H1 (cell line): ENCODE measurements around the gene LPP. TPM values are rescaled to one million over a fixed set of nuclear protein-coding genes. Genes with fewer than 3 reads are reported as not detected.

Experiments
- CTCF ChIA-PET: fragments of 300-600 bp; sonication (Branson Sonifier 250); formaldehyde crosslinking; loops from one replicate; lab custom pipeline; 2021; ENCODE audit not compliant: partially characterized antibody; lab: Charles Lee
- POLR2A ChIA-PET: fragments of 300-600 bp; sonication (Branson Sonifier 250); formaldehyde crosslinking; loops from one replicate; lab custom pipeline; 2021; ENCODE audit warnings: inconsistent platforms; ENCODE audit not compliant: partially characterized antibody; lab: Charles Lee
- DNase-seq, 2 experiments: peaks; one replicate each; pipeline versions ENCODE4 v3.0.0 to v3.0.0-alpha.2; 2010 to 2022; ENCODE audit warnings: low spot score in 2 of 2, low read depth in 1 of 2, mixed read lengths in 1 of 2
- FAIRE-seq: peaks from 2 replicates; lab custom pipeline; 2011; peaks lifted over from hg19 to GRCh38; lab: Jason Lieb, UNC
- H2AFZ ChIP-seq: 2 replicates; pipeline ENCODE4 v1.8.1; 2012; ENCODE audit warnings: low read length, inconsistent platforms
- H2AK5ac ChIP-seq: 2 replicates; pipeline ENCODE4 v1.6.1; 2013; ENCODE audit warnings: low read depth, low read length
- H2BK120ac ChIP-seq: replicated peaks from 2 replicates; pipeline ENCODE3; 2013; ENCODE audit warnings: low read depth, low read length, inconsistent platforms
- H2BK12ac ChIP-seq: 2 replicates; pipeline ENCODE4 v1.6.1; 2013; ENCODE audit warnings: low read depth, low read length
- H2BK15ac ChIP-seq: 2 replicates; pipeline ENCODE4 v1.6.1; 2013; ENCODE audit warnings: low read length
- H2BK20ac ChIP-seq: 2 replicates; pipeline ENCODE4 v1.6.1; 2013; ENCODE audit warnings: low read length
- H2BK5ac ChIP-seq: 2 replicates; pipeline ENCODE4 v1.6.1; 2013; ENCODE audit warnings: low read depth, low read length
- H3K14ac ChIP-seq: 2 replicates; pipeline ENCODE4 v1.6.1; 2013; ENCODE audit warnings: inconsistent platforms; ENCODE audit not compliant: insufficient read length
- H3K18ac ChIP-seq: 2 replicates; pipeline ENCODE4 v1.6.1; 2013; ENCODE audit warnings: low read length; ENCODE audit errors: extremely low read depth
- H3K23ac ChIP-seq: 2 replicates; pipeline ENCODE4 v1.6.1; 2013; ENCODE audit warnings: inconsistent platforms; ENCODE audit not compliant: insufficient read length
- H3K23me2 ChIP-seq: 2 replicates; pipeline ENCODE4 v1.6.1; 2013; ENCODE audit warnings: low read depth, low read length
- H3K27ac ChIP-seq: 2 replicates; pipeline ENCODE4 v1.6.1; 2011; ENCODE audit warnings: low read depth, low read length, inconsistent platforms
- H3K27me3 ChIP-seq, 4 experiments: replicated peaks in 1 of 4; 1 replicate in 1 of 4; 2 replicates in 3 of 4; pipeline versions ENCODE4 v1.6.1 to v1.8.1; 2011 to 2013; ENCODE audit warnings: low read length in 3 of 4, mild to moderate bottlenecking in 3 of 4, inconsistent platforms in 2 of 4, mixed read lengths in 2 of 4, moderate library complexity in 1 of 4; ENCODE audit not compliant: control insufficient read depth in 3 of 4, insufficient read depth in 3 of 4; ENCODE audit errors: extremely low read depth in 1 of 4
- H3K36me3 ChIP-seq, 4 experiments: 2 replicates each; pipeline versions ENCODE4 v1.6.1 to v1.8.1; 2011 to 2013; ENCODE audit warnings: mild to moderate bottlenecking in 4 of 4, low read length in 3 of 4, moderate library complexity in 2 of 4, control low read depth in 1 of 4, inconsistent platforms in 1 of 4; ENCODE audit not compliant: insufficient read depth in 4 of 4, control insufficient read depth in 2 of 4
- H3K4ac ChIP-seq: replicated peaks from 2 replicates; pipeline ENCODE3; 2013; ENCODE audit warnings: low read length, low read depth, mixed read lengths, inconsistent platforms; ENCODE audit not compliant: insufficient read length
- H3K4me1 ChIP-seq, 4 experiments: replicated peaks in 1 of 4; 1 replicate in 1 of 4; 2 replicates in 3 of 4; pipeline versions ENCODE4 v1.6.1 to v1.8.1; 2011 to 2013; ENCODE audit warnings: low read length in 3 of 4, inconsistent platforms in 2 of 4, mixed read lengths in 1 of 4; ENCODE audit not compliant: insufficient read depth in 4 of 4, control insufficient read depth in 3 of 4
- H3K4me2 ChIP-seq, 2 experiments: 2 replicates each; pipeline versions ENCODE4 v1.6.1 to v1.8.1; 2011 to 2013; ENCODE audit warnings: low read depth in 2 of 2, low read length in 2 of 2, control low read depth in 1 of 2, inconsistent platforms in 1 of 2, mild to moderate bottlenecking in 1 of 2; ENCODE audit not compliant: insufficient read depth in 1 of 2
- H3K4me3 ChIP-seq, 4 experiments: fragments of 200-600, 300-600 bp in 1 of 4; sonication (generic), shearing (Covaris generic), sonication (Bioruptor Twin) in 1 of 4; 2 replicates each; pipeline versions ENCODE4 v1.5.1 to v1.8.1; 2011 to 2016; ENCODE audit warnings: low read length in 4 of 4, low read depth in 3 of 4, control low read depth in 2 of 4, inconsistent platforms in 2 of 4, mild to moderate bottlenecking in 2 of 4, mixed read lengths in 1 of 4, moderate library complexity in 1 of 4; ENCODE audit not compliant: insufficient read depth in 2 of 4; ENCODE audit errors: extremely low read depth in 1 of 4
- H3K56ac ChIP-seq: replicated peaks from 2 replicates; pipeline ENCODE3; 2013; ENCODE audit warnings: low read depth, mild to moderate bottlenecking, mixed read lengths, low read length, inconsistent platforms; ENCODE audit not compliant: insufficient read length
- H3K79me1 ChIP-seq: 2 replicates; pipeline ENCODE4 v1.6.1; 2013; ENCODE audit warnings: low read depth, low read length, control low read depth
- H3K79me2 ChIP-seq, 2 experiments: 2 replicates each; pipeline versions ENCODE4 v1.6.1 to v1.8.1; 2012 to 2013; ENCODE audit warnings: low read length in 2 of 2, mild to moderate bottlenecking in 2 of 2, inconsistent platforms in 1 of 2; ENCODE audit not compliant: insufficient read depth in 2 of 2, control insufficient read depth in 1 of 2
- H3K9ac ChIP-seq, 4 experiments: replicated peaks in 1 of 4; 1 replicate in 1 of 4; 2 replicates in 3 of 4; pipeline versions ENCODE4 v1.6.1 to v1.8.1; 2011 to 2013; ENCODE audit warnings: low read depth in 3 of 4, low read length in 3 of 4, control low read depth in 2 of 4, mild to moderate bottlenecking in 2 of 4, moderate library complexity in 2 of 4, inconsistent platforms in 1 of 4; ENCODE audit errors: extremely low read depth in 1 of 4
- H3K9me3 ChIP-seq, 2 experiments: 2 replicates each; pipeline versions ENCODE4 v1.6.1 to v1.8.1; 2012 to 2013; ENCODE audit warnings: mild to moderate bottlenecking in 2 of 2, moderate library complexity in 2 of 2, control low read depth in 1 of 2, inconsistent platforms in 1 of 2, low read depth in 1 of 2, low read length in 1 of 2, mixed read lengths in 1 of 2; ENCODE audit not compliant: insufficient read depth in 2 of 2
- H4K20me1 ChIP-seq, 2 experiments: replicated peaks in 1 of 2; 2 replicates each; pipeline versions ENCODE3 to v1.8.1; 2011 to 2013; ENCODE audit warnings: inconsistent platforms in 2 of 2, low read length in 2 of 2, mild to moderate bottlenecking in 1 of 2; ENCODE audit not compliant: insufficient read depth in 2 of 2, control insufficient read depth in 1 of 2
- H4K5ac ChIP-seq: 2 replicates; pipeline ENCODE4 v1.6.1; 2013; ENCODE audit warnings: low read length, low read depth, mixed read lengths, inconsistent platforms; ENCODE audit not compliant: insufficient read length
- H4K8ac ChIP-seq: 2 replicates; pipeline ENCODE4 v1.8.0; 2013; ENCODE audit warnings: mild to moderate bottlenecking, moderate library complexity, low read length, inconsistent platforms; ENCODE audit not compliant: insufficient read depth; ENCODE audit errors: extremely low read depth
- H4K91ac ChIP-seq: replicated peaks from 2 replicates; pipeline ENCODE3; 2013; ENCODE audit warnings: low read length, mixed read lengths, inconsistent platforms; ENCODE audit not compliant: insufficient read length
- CREB1 ChIP-seq: IDR thresholded peaks from 2 replicates; pipeline ENCODE4 v1.6.1; 2012; ENCODE audit warnings: inconsistent platforms
- POLR2AphosphoS5 ChIP-seq: IDR thresholded peaks from 2 replicates; pipeline ENCODE4 v1.6.1; 2011; ENCODE audit warnings: low read depth, low read length
- SRF ChIP-seq: IDR thresholded peaks from 2 replicates; pipeline ENCODE4 v1.6.1; 2011; ENCODE audit warnings: mild to moderate bottlenecking, low read depth, low read length, moderate library complexity
- SUZ12 ChIP-seq: fragments of 200-600 bp; sonication (generic); IDR thresholded peaks from 2 replicates; pipeline ENCODE4 v1.6.1; 2012; ENCODE audit warnings: mild to moderate bottlenecking, inconsistent platforms, low read length, moderate library complexity, mixed read lengths
- WGBS, 2 experiments: shearing (Covaris generic) in 1 of 2; methylation state at CpG; one replicate each; pipeline versions ENCODE4 v1.1.6 to v1.1.7; 2013 to 2015; ENCODE audit warnings: low lambda C conversion rate in 2 of 2, mixed read lengths in 2 of 2, inconsistent platforms in 1 of 2, low coverage in 1 of 2, missing lambda C conversion rate in 1 of 2; ENCODE audit not compliant: insufficient replicate concordance in 2 of 2, insufficient coverage in 1 of 2, insufficient read length in 1 of 2; ENCODE audit errors: extremely low coverage in 1 of 2, missing lambda C conversion rate in 1 of 2; 5-methylcytosine and 5-hydroxymethylcytosine counted together
- polyA plus RNA-seq, 7 experiments: library from polyadenylated mRNA; depleted of rRNA in 3 of 7; stranded (reverse) in 5 of 7; unstranded in 2 of 7; fragments of >200 nt in 5 of 7; fragments of 200-250 nt in 2 of 7; gene quantifications; 1 replicate in 5 of 7; 2 replicates in 1 of 7; 4 replicates in 1 of 7; pipeline versions ENCODE4 v1.2.1 to v1.2.3, GENCODE V29; 2011 to 2013; ENCODE audit warnings: missing spikeins in 2 of 7, mixed read lengths in 2 of 7
- total RNA-seq: library from RNA; stranded (reverse); fragmentation: NEBNext Ultra II Directional; extraction: Animal tissue kit (Norgen Biotek cat#: 25700); gene quantifications from 2 replicates; pipeline ENCODE4 v1.2.1, GENCODE V29; 2021

Gene LPP
- total and polyA plus RNA-seq, 2 of the 8 experiments (the other 6 are each of a cell fraction or from before 2014, with no cell fraction given) = 10.0 to 53.3 TPM

DNA sequence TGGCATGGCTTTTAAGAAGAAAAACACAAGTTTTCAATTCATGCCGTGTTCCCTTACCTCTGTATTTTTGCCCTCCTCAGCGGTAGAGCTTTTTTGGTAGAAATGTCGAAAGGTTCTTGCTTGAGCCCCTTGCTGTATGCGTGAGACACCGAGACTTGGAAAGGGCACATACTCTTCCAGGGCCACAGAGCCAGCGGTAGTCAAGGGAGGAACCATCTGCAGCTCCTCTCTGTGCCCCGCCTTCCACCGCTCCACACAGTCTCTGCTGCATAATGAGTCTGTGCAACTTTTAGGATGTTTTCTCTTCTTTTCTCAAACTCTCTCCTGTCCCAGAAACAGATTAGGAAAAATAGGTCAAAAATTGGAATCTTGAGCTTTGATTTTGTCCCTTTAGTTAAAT lies 77.5 kb downstream of the LPP start:
- no peak overlapping the region for H2BK5ac ChIP-seq
- H4K20me1 ChIP-seq = no peaks in the 10 kb centered on the region
- H3K27ac ChIP-seq = no peak overlapping the region
- POLR2A ChIA-PET = interaction anchor here (1.3 kb wide), 1 partner anchor 77 kb away, joined by 3 read pairs; the partner anchor contains the start of gene LPP
- H4K8ac ChIP-seq = no peak overlapping the region
- H2BK12ac ChIP-seq = no peak overlapping the region
- TF ChIP-seq POLR2AphosphoS5 = no peak
- no peak for TF ChIP-seq SRF
- no peak for TF ChIP-seq SUZ12
- no peak for TF ChIP-seq CREB1
- TF ChIP-seq, all 59 proteins: peak for 0
- Histone ChIP-seq H2BK20ac (no peak overlapping the region), H3K36me3 (no peaks in the 10 kb centered on the region), H4K5ac (no peak overlapping the region), H3K9me3 (no peaks in the 10 kb centered on the region), H3K23ac (no peak overlapping the region), H3K4ac (no peak overlapping the region), H3K9ac (no peak overlapping the region), H2BK120ac (no peak overlapping the region), H2BK15ac (no peak overlapping the region), H2AK5ac (no peak overlapping the region), H3K23me2 (no peaks in the 10 kb centered on the region; the same call in 1 of the 2 replicates), H3K18ac (no peak overlapping the region), H3K14ac (no peak overlapping the region), H3K79me2 (peaks cover 0 to 8% of the 10 kb centered on the region in 2 experiments; a peak in 2 of 4 replicates), H2AFZ (no peak overlapping the region), H4K91ac (no peak overlapping the region), H3K27me3 (no peaks in the 10 kb centered on the region), H3K56ac (no peak overlapping the region), H3K79me1 (no peaks in the 10 kb centered on the region; the same call in 1 of the 2 replicates), H3K4me1 (0 out of 7 replicates have a peak, but pooled peaks cover 0 to 2% (median 0%) of the 10 kb centered on the region in 4 experiments), H3K4me2 (no peak overlapping the region), H3K4me3 (no peak overlapping the region)
- CTCF ChIA-PET = interaction anchor here (0.6 kb wide), 2 partner anchors 126 to 517 kb away, joined by 3 to 5 read pairs; no protein-coding TSS in a partner anchor
- FAIRE-seq (no peak), DNase-seq (no peak)
- 91% methylated on average over 7 of the region's 8 CpGs; no CpG with 5 or more reads in 1 of the 2 experiments for WGBS, 2 experiments
